Sigmoid colon (tissue), 4 donors: ENCODE measurements around the gene CLSTN2.

ENCODE experiments used
- EP300 ChIP-seq, 4 donors: sonication (generic); formaldehyde crosslinking; IDR thresholded peaks; one replicate each; pipeline ENCODE4 v1.6.1; 2017; ENCODE audit warnings: antibody characterized with exemption in 4 of 4
- POLR2A ChIP-seq, 2 donors: fragments of 450-650 bp; IDR thresholded peaks; one replicate each; pipeline ENCODE4 v1.6.1; 2016; ENCODE audit warnings: antibody characterized with exemption in 2 of 2, mild to moderate bottlenecking in 2 of 2, moderate library complexity in 2 of 2
- POLR2AphosphoS5 ChIP-seq, 4 donors: sonication (generic); formaldehyde crosslinking; IDR thresholded peaks; one replicate each; pipeline ENCODE4 v1.6.1; 2017; ENCODE audit warnings: antibody characterized with exemption in 4 of 4
- TF ChIP-seq, protein P1 (sequence below), 4 experiments: fragments of 450-650 bp in 3 of 4; fragments of 200-600 bp in 1 of 4; IDR thresholded peaks; one replicate each; pipeline ENCODE4 v1.5.1; 2016 to 2019; ENCODE audit warnings: antibody characterized with exemption in 4 of 4, mild to moderate bottlenecking in 3 of 4, moderate library complexity in 2 of 4

GRCh38 chr3:139909811-139910210, 25.2 kb upstream of the CLSTN2 start:
- TF ChIP-seq, protein P1, sequence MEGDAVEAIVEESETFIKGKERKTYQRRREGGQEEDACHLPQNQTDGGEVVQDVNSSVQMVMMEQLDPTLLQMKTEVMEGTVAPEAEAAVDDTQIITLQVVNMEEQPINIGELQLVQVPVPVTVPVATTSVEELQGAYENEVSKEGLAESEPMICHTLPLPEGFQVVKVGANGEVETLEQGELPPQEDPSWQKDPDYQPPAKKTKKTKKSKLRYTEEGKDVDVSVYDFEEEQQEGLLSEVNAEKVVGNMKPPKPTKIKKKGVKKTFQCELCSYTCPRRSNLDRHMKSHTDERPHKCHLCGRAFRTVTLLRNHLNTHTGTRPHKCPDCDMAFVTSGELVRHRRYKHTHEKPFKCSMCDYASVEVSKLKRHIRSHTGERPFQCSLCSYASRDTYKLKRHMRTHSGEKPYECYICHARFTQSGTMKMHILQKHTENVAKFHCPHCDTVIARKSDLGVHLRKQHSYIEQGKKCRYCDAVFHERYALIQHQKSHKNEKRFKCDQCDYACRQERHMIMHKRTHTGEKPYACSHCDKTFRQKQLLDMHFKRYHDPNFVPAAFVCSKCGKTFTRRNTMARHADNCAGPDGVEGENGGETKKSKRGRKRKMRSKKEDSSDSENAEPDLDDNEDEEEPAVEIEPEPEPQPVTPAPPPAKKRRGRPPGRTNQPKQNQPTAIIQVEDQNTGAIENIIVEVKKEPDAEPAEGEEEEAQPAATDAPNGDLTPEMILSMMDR (IDR thresholded peaks at IDR 0.05) = no peak
- no peak for TF ChIP-seq POLR2A (IDR thresholded peaks at IDR 0.05)
- TF ChIP-seq EP300 (IDR thresholded peaks at IDR 0.05) = no peak
- no peak for TF ChIP-seq POLR2AphosphoS5 (IDR thresholded peaks at IDR 0.05)
